Transverse colon (tissue), 4 donors: Measurements from ENCODE around the gene NAA40.

Source experiments
- CTCF ChIP-seq, 5 experiments: fragments of 200-600 bp in 3 of 5; fragments of 450-650 bp in 2 of 5; sonication (generic) in 3 of 5; IDR thresholded peaks; 1 replicate in 2 of 5; 2 replicates in 3 of 5; pipeline ENCODE4 v1.5.1; 2016 to 2017; ENCODE audit warnings: antibody characterized with exemption in 5 of 5, inconsistent platforms in 3 of 5, mild to moderate bottlenecking in 2 of 5, moderate library complexity in 1 of 5
- EP300 ChIP-seq: sonication (generic); formaldehyde crosslinking; IDR thresholded peaks from one replicate; pipeline ENCODE4 v1.6.1; 2017; ENCODE audit warnings: antibody characterized with exemption, low read depth
- POLR2A ChIP-seq: fragments of 450-650 bp; IDR thresholded peaks from one replicate; pipeline ENCODE4 v1.6.1; 2016; ENCODE audit warnings: antibody characterized with exemption, mild to moderate bottlenecking, moderate library complexity
- POLR2AphosphoS5 ChIP-seq, 3 donors: sonication (generic); formaldehyde crosslinking; IDR thresholded peaks; one replicate each; pipeline ENCODE4 v1.6.1; 2016; ENCODE audit warnings: antibody characterized with exemption in 3 of 3

- TF ChIP-seq POLR2AphosphoS5 (IDR thresholded peaks at IDR 0.05) (peak; percentile 10 to 79 (median 75)), CTCF (IDR thresholded peaks at IDR 0.05) (no peak), EP300 (no peak), POLR2A (peak; percentile 65)
Measured at GRCh38 chr11:63920126-63920938, 18.5 kb upstream of the NAA40 start.
